ENCODE data around the gene FAM81B.

FAM81B gene

GRCh38 chr5:95401626-95402025, 10.5 kb downstream of the FAM81B start:
- DNase-seq (ENCODE audit: low read depth in 2 of 2) = no peak

- no peak for DNase-seq (ENCODE audit: low read depth in 2 of 2)
These were observed 12.8 kb downstream of the FAM81B start for GRCh38 chr5:95403996-95404395.

- DNase-seq (ENCODE audit: low read depth in 2 of 2) = no peak
These were observed 15.4 kb downstream of the FAM81B start for GRCh38 chr5:95406426-95407090.

- DNase-seq (ENCODE audit: low read depth in 2 of 2) = no peak
These were observed 19.1 kb downstream of the FAM81B start for GRCh38 chr5:95410279-95410678.

- no peak for DNase-seq (ENCODE audit: low read depth in 2 of 2)
These were observed 20.3 kb downstream of the FAM81B start for GRCh38 chr5:95411474-95411873.

- no peak for DNase-seq (ENCODE audit: low read depth in 2 of 2)
These were observed 23.3 kb downstream of the FAM81B start for GRCh38 chr5:95414451-95414850.

- no peak for DNase-seq (ENCODE audit: low read depth in 2 of 2)
These were observed 26.8 kb downstream of the FAM81B start for GRCh38 chr5:95417971-95418370.

- no peak for DNase-seq (ENCODE audit: low read depth in 2 of 2)
These were observed 31.7 kb downstream of the FAM81B start for GRCh38 chr5:95422838-95423237.

GRCh38 chr5:95424016-95424415, 32.9 kb downstream of the FAM81B start:
- no peak for DNase-seq (ENCODE audit: low read depth in 2 of 2)

- no peak for DNase-seq (ENCODE audit: low read depth in 2 of 2)
These were observed 33.4 kb downstream of the FAM81B start for GRCh38 chr5:95424526-95424925.

GRCh38 chr5:95426227-95426626, 35.1 kb downstream of the FAM81B start:
- DNase-seq (ENCODE audit: low read depth in 2 of 2) = no peak

- DNase-seq (ENCODE audit: low read depth in 2 of 2) = no peak
These were observed 41.6 kb downstream of the FAM81B start for GRCh38 chr5:95432779-95433178.

GRCh38 chr5:95439801-95440493, 48.8 kb downstream of the FAM81B start:
- DNase-seq (ENCODE audit: low read depth in 2 of 2) = no peak

- DNase-seq (ENCODE audit: low read depth in 2 of 2) = no peak
These were observed 49.7 kb downstream of the FAM81B start for GRCh38 chr5:95440825-95441224.

GRCh38 chr5:95441636-95442035, 50.5 kb downstream of the FAM81B start:
- no peak for DNase-seq (ENCODE audit: low read depth in 2 of 2)

- DNase-seq (ENCODE audit: low read depth in 2 of 2) = no peak
These were observed 54.3 kb downstream of the FAM81B start for GRCh38 chr5:95445442-95445841.

GRCh38 chr5:95445995-95446394, 54.8 kb downstream of the FAM81B start:
- DNase-seq (ENCODE audit: low read depth in 2 of 2) = no peak

- no peak for DNase-seq (ENCODE audit: low read depth in 2 of 2)
These were observed 55.5 kb downstream of the FAM81B start for GRCh38 chr5:95446560-95447221.

GRCh38 chr5:95447961-95448360, 56.8 kb downstream of the FAM81B start:
- no peak for DNase-seq (ENCODE audit: low read depth in 2 of 2)

GRCh38 chr5:95448789-95449188, 57.6 kb downstream of the FAM81B start:
- DNase-seq (ENCODE audit: low read depth in 2 of 2) = no peak

- no peak for DNase-seq (ENCODE audit: low read depth in 2 of 2)
These were observed 58.3 kb downstream of the FAM81B start for GRCh38 chr5:95449460-95449859.

GRCh38 chr5:95454536-95454935, 63.4 kb downstream of the FAM81B start:
- DNase-seq (ENCODE audit: low read depth in 2 of 2) = no peak

- no peak for DNase-seq (ENCODE audit: low read depth in 2 of 2)
These were observed 69.5 kb downstream of the FAM81B start for GRCh38 chr5:95460665-95461064.
